K562 (cell line): Measurements from ENCODE around the gene SLC25A26.

ENCODE experiments used
- CBX2 ChIP-seq: fragments of 200-600 bp; sonication (generic); IDR thresholded peaks from one replicate; pipeline ENCODE4 v1.6.1; 2012; ENCODE audit warnings: mild to moderate bottlenecking, low read length, inconsistent platforms; ENCODE audit not compliant: insufficient read depth, poor library complexity, severe bottlenecking
- EP300 ChIP-seq: IDR thresholded peaks from 2 replicates; pipeline ENCODE4 v1.6.1; 2012; ENCODE audit warnings: low read length, improper control_type of control experiment
- GABPB1 ChIP-seq: sonication (generic); formaldehyde crosslinking; IDR thresholded peaks from 2 replicates; pipeline ENCODE4 v1.8.0; 2022; ENCODE audit warnings: mild to moderate bottlenecking, missing genetic modification reagents
- NONO ChIP-seq, 2 experiments: fragments of 200-400 bp in 1 of 2; fragments of 450-650 bp in 1 of 2; formaldehyde crosslinking in 1 of 2; IDR thresholded peaks; 2 replicates each; pipeline ENCODE4 v1.6.1; 2017; ENCODE audit warnings: low read depth in 2 of 2, mild to moderate bottlenecking in 2 of 2, moderate library complexity in 2 of 2, low read length in 1 of 2
- RNF2 ChIP-seq: sonication (generic); IDR thresholded peaks from 2 replicates; pipeline ENCODE4 v1.6.1; 2016
- TEAD1 ChIP-seq, 2 experiments: fragments of 450-650 bp in 1 of 2; sonication (generic) in 1 of 2; formaldehyde crosslinking; IDR thresholded peaks; 2 replicates each; pipeline versions ENCODE4 v1.4.0 to v1.8.0; 2020 to 2022; ENCODE audit warnings: mild to moderate bottlenecking in 2 of 2, missing genetic modification reagents in 1 of 2
- ZKSCAN8 ChIP-seq: fragments of 200-800 bp; sonication (Bioruptor generic); IDR thresholded peaks from 2 replicates; pipeline ENCODE4 v1.6.1; 2016; ENCODE audit warnings: missing genetic modification characterization, missing compliant biosample characterization
- ZNF41 ChIP-seq: fragments of 250-450 bp; sonication (Bioruptor Pico); conservative IDR thresholded peaks from 2 replicates; pipeline ENCODE4 v1.4.0; 2020; ENCODE audit warnings: mild to moderate bottlenecking
- TF ChIP-seq, protein P1 (sequence below): fragments of 200-800 bp; sonication (Bioruptor generic); IDR thresholded peaks from 2 replicates; pipeline ENCODE4 v1.6.1; 2017; ENCODE audit warnings: missing genetic modification characterization, missing compliant biosample characterization
- TF ChIP-seq, protein P2 (sequence below): sonication (generic); formaldehyde crosslinking; IDR thresholded peaks from 2 replicates; pipeline ENCODE4 v1.8.1; 2023; ENCODE audit warnings: mild to moderate bottlenecking, missing genetic modification reagents, moderate library complexity
- TF ChIP-seq, protein P3 (sequence below): fragments of 450-650 bp; IDR thresholded peaks from 2 replicates; pipeline ENCODE4 v1.6.1; 2017; ENCODE audit warnings: antibody characterized with exemption, mild to moderate bottlenecking

DNA sequence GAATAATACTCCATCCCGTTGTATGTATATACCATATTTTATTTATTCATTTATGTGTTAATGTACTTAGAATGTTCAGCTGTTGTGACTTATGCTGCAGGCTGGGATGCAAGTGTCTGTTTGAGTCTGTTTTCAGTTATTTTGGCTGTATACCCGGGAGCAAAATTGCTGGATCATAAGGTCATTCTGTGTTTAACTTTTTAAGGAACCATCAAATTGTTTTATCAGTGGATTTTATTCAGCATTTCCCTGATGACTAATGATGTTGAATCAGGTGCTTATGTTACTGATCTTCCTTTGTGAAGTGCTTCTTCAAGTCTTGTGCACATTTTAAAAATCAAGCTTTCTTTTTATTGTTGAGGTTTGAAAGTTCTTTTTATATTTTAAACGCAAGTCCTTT lies 118.1 kb downstream of the SLC25A26 start:
- TF ChIP-seq EP300, result no peak
- TF ChIP-seq TEAD1 (CRISPR knock-in tag; IDR thresholded peaks at IDR 0.05), result no peak
- no peak for TF ChIP-seq NONO (IDR thresholded peaks at IDR 0.05; ENCODE audit: low read depth in 2 of 2, low read length in 1 of 2)
- TF ChIP-seq ZKSCAN8 (CRISPR knock-in tag), result no peak
- TF ChIP-seq, protein P1, sequence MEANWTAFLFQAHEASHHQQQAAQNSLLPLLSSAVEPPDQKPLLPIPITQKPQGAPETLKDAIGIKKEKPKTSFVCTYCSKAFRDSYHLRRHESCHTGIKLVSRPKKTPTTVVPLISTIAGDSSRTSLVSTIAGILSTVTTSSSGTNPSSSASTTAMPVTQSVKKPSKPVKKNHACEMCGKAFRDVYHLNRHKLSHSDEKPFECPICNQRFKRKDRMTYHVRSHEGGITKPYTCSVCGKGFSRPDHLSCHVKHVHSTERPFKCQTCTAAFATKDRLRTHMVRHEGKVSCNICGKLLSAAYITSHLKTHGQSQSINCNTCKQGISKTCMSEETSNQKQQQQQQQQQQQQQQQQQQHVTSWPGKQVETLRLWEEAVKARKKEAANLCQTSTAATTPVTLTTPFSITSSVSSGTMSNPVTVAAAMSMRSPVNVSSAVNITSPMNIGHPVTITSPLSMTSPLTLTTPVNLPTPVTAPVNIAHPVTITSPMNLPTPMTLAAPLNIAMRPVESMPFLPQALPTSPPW (CRISPR knock-in tag), result no peak
- no peak for TF ChIP-seq CBX2
- TF ChIP-seq, protein P2, sequence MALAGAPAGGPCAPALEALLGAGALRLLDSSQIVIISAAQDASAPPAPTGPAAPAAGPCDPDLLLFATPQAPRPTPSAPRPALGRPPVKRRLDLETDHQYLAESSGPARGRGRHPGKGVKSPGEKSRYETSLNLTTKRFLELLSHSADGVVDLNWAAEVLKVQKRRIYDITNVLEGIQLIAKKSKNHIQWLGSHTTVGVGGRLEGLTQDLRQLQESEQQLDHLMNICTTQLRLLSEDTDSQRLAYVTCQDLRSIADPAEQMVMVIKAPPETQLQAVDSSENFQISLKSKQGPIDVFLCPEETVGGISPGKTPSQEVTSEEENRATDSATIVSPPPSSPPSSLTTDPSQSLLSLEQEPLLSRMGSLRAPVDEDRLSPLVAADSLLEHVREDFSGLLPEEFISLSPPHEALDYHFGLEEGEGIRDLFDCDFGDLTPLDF, result no peak
- TF ChIP-seq, protein P3, sequence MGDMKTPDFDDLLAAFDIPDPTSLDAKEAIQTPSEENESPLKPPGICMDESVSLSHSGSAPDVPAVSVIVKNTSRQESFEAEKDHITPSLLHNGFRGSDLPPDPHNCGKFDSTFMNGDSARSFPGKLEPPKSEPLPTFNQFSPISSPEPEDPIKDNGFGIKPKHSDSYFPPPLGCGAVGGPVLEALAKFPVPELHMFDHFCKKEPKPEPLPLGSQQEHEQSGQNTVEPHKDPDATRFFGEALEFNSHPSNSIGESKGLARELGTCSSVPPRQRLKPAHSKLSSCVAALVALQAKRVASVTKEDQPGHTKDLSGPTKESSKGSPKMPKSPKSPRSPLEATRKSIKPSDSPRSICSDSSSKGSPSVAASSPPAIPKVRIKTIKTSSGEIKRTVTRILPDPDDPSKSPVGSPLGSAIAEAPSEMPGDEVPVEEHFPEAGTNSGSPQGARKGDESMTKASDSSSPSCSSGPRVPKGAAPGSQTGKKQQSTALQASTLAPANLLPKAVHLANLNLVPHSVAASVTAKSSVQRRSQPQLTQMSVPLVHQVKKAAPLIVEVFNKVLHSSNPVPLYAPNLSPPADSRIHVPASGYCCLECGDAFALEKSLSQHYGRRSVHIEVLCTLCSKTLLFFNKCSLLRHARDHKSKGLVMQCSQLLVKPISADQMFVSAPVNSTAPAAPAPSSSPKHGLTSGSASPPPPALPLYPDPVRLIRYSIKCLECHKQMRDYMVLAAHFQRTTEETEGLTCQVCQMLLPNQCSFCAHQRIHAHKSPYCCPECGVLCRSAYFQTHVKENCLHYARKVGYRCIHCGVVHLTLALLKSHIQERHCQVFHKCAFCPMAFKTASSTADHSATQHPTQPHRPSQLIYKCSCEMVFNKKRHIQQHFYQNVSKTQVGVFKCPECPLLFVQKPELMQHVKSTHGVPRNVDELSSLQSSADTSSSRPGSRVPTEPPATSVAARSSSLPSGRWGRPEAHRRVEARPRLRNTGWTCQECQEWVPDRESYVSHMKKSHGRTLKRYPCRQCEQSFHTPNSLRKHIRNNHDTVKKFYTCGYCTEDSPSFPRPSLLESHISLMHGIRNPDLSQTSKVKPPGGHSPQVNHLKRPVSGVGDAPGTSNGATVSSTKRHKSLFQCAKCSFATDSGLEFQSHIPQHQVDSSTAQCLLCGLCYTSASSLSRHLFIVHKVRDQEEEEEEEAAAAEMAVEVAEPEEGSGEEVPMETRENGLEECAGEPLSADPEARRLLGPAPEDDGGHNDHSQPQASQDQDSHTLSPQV, result no peak
- no peak for TF ChIP-seq RNF2
- no peak for TF ChIP-seq ZNF41 (CRISPR knock-in tag)
- no peak for TF ChIP-seq GABPB1 (CRISPR knock-in tag)
